Epithelial cell of proximal tubule (primary cell): Measurements from ENCODE around the gene TMEM61. TPM values are rescaled to one million over a fixed set of nuclear protein-coding genes. Genes with fewer than 3 reads are reported as not detected.

Experiments
- DNase-seq: peaks from one replicate; pipeline ENCODE4 v3.0.0-alpha.2; 2011; ENCODE audit warnings: low read depth
- H3K4me3 ChIP-seq: 2 replicates; pipeline ENCODE4 v1.5.1; 2011; ENCODE audit warnings: low read depth, mild to moderate bottlenecking, low read length
- CTCF ChIP-seq: conservative IDR thresholded peaks from 2 replicates; pipeline ENCODE4 v1.5.1; 2012; ENCODE audit warnings: low read depth, mild to moderate bottlenecking, low read length
- total RNA-seq: library from RNA; depleted of rRNA; stranded (reverse); fragments of >200 nt; gene quantifications from 2 replicates; pipeline ENCODE4 v1.2.3, GENCODE V29; 2015

Gene TMEM61
- total RNA-seq, 1 donor from 2014 or later, result not detected

GRCh38 chr1:54994355-54994990 lies 14.0 kb downstream of the TMEM61 start:
- no peak for TF ChIP-seq CTCF
- H3K4me3 ChIP-seq, result no peak overlapping the region
- DNase-seq, result no peak

- no peak for TF ChIP-seq CTCF
Observed at GRCh38 chr1:54995013-54995760, 14.8 kb downstream of the TMEM61 start.

GRCh38 chr1:54995835-54996234 lies 15.4 kb downstream of the TMEM61 start:
- no peak overlapping the region for H3K4me3 ChIP-seq
- TF ChIP-seq CTCF, result no peak
- DNase-seq, result no peak

More at GRCh38 chr1:54995013-54995760, 14.8 kb downstream of the TMEM61 start:
- no peak overlapping the region for H3K4me3 ChIP-seq
- no peak for DNase-seq

- TF ChIP-seq CTCF, result peak; percentile 79
- peak overlapping the region; percentile 19 for H3K4me3 ChIP-seq
- DNase-seq, result no peak
Observed at GRCh38 chr1:54996359-54996868, 16.0 kb downstream of the TMEM61 start.

GRCh38 chr1:54996869-54997710 lies 16.7 kb downstream of the TMEM61 start:
- peak overlapping the region; percentile 19 for H3K4me3 ChIP-seq
- TF ChIP-seq CTCF, result no peak
- no peak for DNase-seq

- no peak for DNase-seq
- no peak for TF ChIP-seq CTCF
- H3K4me3 ChIP-seq, result no peak overlapping the region
Observed at GRCh38 chr1:54997711-54997986, 17.2 kb downstream of the TMEM61 start.
